ENCODE results near the gene ITGAV. TPM values are rescaled to one million over a fixed set of nuclear protein-coding genes. Genes with fewer than 3 reads are reported as not detected.

ITGAV gene
- total and polyA plus RNA-seq, 2 of the 4 experiments (the other 2 are of a cell fraction) = 45.8 to 181 TPM

DNA sequence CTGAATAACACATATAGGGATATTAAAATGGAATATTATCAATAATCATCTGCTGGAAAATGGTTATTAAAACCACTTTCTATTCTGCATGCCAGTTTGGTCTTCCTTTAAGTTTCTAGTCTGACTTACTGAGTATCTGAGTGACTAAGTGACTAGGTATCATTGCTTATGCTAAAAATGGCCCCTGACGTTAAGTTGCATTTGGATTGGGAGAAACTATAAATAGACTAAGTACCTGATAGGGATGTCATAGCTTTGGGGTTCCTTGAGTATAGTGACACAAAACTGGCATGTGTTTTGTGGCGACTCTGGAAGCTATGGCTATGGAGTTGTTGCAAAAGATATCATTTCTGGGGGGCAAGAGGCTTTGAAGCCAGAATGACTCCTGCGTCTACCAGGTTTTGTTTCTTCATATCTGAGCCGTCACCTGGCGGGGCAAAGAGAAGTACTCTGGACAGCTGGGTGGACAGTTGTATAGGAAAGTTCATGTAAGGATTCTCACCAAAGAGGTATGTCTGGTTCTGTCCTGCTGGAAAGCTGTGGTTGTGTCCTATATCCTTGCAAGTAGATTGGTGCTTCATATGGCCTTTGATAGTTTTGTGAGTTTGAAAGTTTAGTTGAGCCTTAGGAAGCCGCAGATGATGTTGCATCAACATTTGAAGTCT is 17.9 kb downstream of the ITGAV start:
- dilution Hi-C loops (cut with HindIII; ENCODE audit: low sequenced_read_pairs, unreplicated experiment) = no loop called here
- Histone ChIP-seq H4K91ac (ENCODE audit: insufficient read depth, low read depth, low read length) (no peak overlapping the region), H2BK5ac (ENCODE audit: low read depth, low read length, poor library complexity, severe bottlenecking) (no peak overlapping the region), H3K27ac (ENCODE audit: insufficient read depth, low read length) (no peak overlapping the region), H3K9me1 (ENCODE audit: insufficient read depth, low read length) (peaks cover 8% of the 10 kb centered on the region), H3K4me3 (ENCODE audit: insufficient read depth, low read depth, low read length) (no peak overlapping the region), H3K79me1 (ENCODE audit: low read depth in 1 of 2, low read length in 2 of 2) (peaks cover 19 to 47% of the 10 kb centered on the region in 2 experiments), H3K56ac (ENCODE audit: extremely low read depth, insufficient read depth, low read length) (no peak overlapping the region), H2AK9ac (replicated peaks; ENCODE audit: low read depth, low read length, poor library complexity) (no peak overlapping the region), H2BK20ac (ENCODE audit: low read depth, low read length) (no peak overlapping the region), H3K9me3 (ENCODE audit: control insufficient read depth, insufficient read depth, low read length) (no peaks in the 10 kb centered on the region), H3K18ac (ENCODE audit: low read depth, low read length) (no peak overlapping the region), H3K36me3 (ENCODE audit: control insufficient read depth, insufficient read depth, low read length) (peaks cover 16% of the 10 kb centered on the region), H3K14ac (replicated peaks; ENCODE audit: low read depth, low read length) (no peak overlapping the region), H2BK15ac (ENCODE audit: low read depth, low read length) (no peak overlapping the region), H2BK120ac (ENCODE audit: low read depth, low read length) (no peak overlapping the region), H2AK5ac (ENCODE audit: low read depth, low read length) (no peak overlapping the region), H3K9ac (ENCODE audit: low read depth, low read length) (no peak overlapping the region), H3K23ac (ENCODE audit: low read depth, low read length) (no peak overlapping the region), H4K5ac (ENCODE audit: low read depth, low read length) (0 out of 2 replicates have a peak overlapping the region, but pooled peaks have one; percentile 20), H3K4me2 (ENCODE audit: low read depth, low read length) (no peak overlapping the region), H3K4ac (ENCODE audit: low read depth, low read length) (no peak overlapping the region), H4K8ac (ENCODE audit: low read depth in 2 of 2, low read length in 2 of 2) (no peak overlapping the region), H2AFZ (replicated peaks; ENCODE audit: low read length, poor library complexity) (no peak overlapping the region), H3K27me3 (ENCODE audit: control insufficient read depth, insufficient read depth, low read length) (no peaks in the 10 kb centered on the region), H4K20me1 (ENCODE audit: insufficient read depth, low read length) (no peaks in the 10 kb centered on the region), H3K4me1 (ENCODE audit: control insufficient read depth, insufficient read depth, low read length) (peaks cover 2% of the 10 kb centered on the region; the same call in 1 of the 2 replicates)
- no TSS peak for BruUV-seq (replicated peaks)
- ChIA-PET POLR2A (ENCODE audit: unreplicated experiment) (no interaction called here), CTCF (interaction anchor here (0.6 to 1.5 kb wide), 3 partner anchors 11 to 55 kb away, joined by 3 to 4 read pairs (median 3); no protein-coding TSS in a partner anchor)
- DNase-seq (peak; percentile 26), ATAC-seq (ENCODE audit: low read depth) (no peak)
- intact Hi-C loops (cut with micrococcal nuclease) = no loop called here
- no peak for TF ChIP-seq POLR2A (IDR thresholded peaks at IDR 0.05; ENCODE audit: low read depth, low read length)
- no peak for TF ChIP-seq FOS (IDR thresholded peaks at IDR 0.05; ENCODE audit: low read depth, low read length)
- TF ChIP-seq RAD21 (IDR thresholded peaks at IDR 0.05; ENCODE audit: low read length) = no peak
- TF ChIP-seq RCOR1 (IDR thresholded peaks at IDR 0.05; ENCODE audit: insufficient replicate concordance, low read length) = no peak
- no peak for TF ChIP-seq USF2 (IDR thresholded peaks at IDR 0.05; ENCODE audit: low read depth, low read length)
- TF ChIP-seq, protein P1, sequence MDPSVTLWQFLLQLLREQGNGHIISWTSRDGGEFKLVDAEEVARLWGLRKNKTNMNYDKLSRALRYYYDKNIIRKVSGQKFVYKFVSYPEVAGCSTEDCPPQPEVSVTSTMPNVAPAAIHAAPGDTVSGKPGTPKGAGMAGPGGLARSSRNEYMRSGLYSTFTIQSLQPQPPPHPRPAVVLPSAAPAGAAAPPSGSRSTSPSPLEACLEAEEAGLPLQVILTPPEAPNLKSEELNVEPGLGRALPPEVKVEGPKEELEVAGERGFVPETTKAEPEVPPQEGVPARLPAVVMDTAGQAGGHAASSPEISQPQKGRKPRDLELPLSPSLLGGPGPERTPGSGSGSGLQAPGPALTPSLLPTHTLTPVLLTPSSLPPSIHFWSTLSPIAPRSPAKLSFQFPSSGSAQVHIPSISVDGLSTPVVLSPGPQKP (IDR thresholded peaks at IDR 0.05; ENCODE audit: borderline replicate concordance, low read depth, low read length) = no peak
- TF ChIP-seq CHD1 (IDR thresholded peaks at IDR 0.05; ENCODE audit: low read depth, low read length) = no peak
- TF ChIP-seq CEBPB (IDR thresholded peaks at IDR 0.05; ENCODE audit: low read depth, low read length) = no peak
- no peak for TF ChIP-seq MAFK (IDR thresholded peaks at IDR 0.05; ENCODE audit: low read depth, low read length)
- TF ChIP-seq MXI1 (IDR thresholded peaks at IDR 0.05; ENCODE audit: borderline replicate concordance, low read depth, low read length) = no peak
- no peak for TF ChIP-seq BHLHE40 (IDR thresholded peaks at IDR 0.05; ENCODE audit: low read depth, low read length)
- TF ChIP-seq, protein P2, sequence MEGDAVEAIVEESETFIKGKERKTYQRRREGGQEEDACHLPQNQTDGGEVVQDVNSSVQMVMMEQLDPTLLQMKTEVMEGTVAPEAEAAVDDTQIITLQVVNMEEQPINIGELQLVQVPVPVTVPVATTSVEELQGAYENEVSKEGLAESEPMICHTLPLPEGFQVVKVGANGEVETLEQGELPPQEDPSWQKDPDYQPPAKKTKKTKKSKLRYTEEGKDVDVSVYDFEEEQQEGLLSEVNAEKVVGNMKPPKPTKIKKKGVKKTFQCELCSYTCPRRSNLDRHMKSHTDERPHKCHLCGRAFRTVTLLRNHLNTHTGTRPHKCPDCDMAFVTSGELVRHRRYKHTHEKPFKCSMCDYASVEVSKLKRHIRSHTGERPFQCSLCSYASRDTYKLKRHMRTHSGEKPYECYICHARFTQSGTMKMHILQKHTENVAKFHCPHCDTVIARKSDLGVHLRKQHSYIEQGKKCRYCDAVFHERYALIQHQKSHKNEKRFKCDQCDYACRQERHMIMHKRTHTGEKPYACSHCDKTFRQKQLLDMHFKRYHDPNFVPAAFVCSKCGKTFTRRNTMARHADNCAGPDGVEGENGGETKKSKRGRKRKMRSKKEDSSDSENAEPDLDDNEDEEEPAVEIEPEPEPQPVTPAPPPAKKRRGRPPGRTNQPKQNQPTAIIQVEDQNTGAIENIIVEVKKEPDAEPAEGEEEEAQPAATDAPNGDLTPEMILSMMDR (conservative IDR thresholded peaks at IDR 0.05; ENCODE audit: low read depth, low read length) = no peak
- TF ChIP-seq RFX5 (IDR thresholded peaks at IDR 0.05; ENCODE audit: low read depth, low read length) = no peak
- no peak for TF ChIP-seq MAZ (IDR thresholded peaks at IDR 0.05; ENCODE audit: borderline replicate concordance, low read depth, low read length)
- TF ChIP-seq NFE2L2 (IDR thresholded peaks at IDR 0.05; ENCODE audit: low read depth, low read length) = no peak
- no peak for TF ChIP-seq SMC3 (IDR thresholded peaks at IDR 0.05; ENCODE audit: low read depth, low read length)
- in situ Hi-C loops (cut with MboI; ENCODE audit: low sequenced_read_pairs) = no loop called here
- 100% methylated on average over 2 of the region's 6 CpGs; no CpG with 5 or more reads in 1 of the 2 experiments for WGBS, 2 experiments (ENCODE audit: extremely low coverage in 2 of 2, insufficient read length in 1 of 2)
